Uterus (tissue), 2 donors: ENCODE results near the gene ZAP70.

Experiments
- POLR2A ChIP-seq, 2 donors: fragments of 450-650 bp; IDR thresholded peaks; one replicate each; pipeline ENCODE4 v1.6.1; 2016; ENCODE audit warnings: antibody characterized with exemption in 2 of 2, mild to moderate bottlenecking in 1 of 2, moderate library complexity in 1 of 2
- TF ChIP-seq, protein P1 (sequence below), 4 experiments: fragments of 200-600 bp in 2 of 4; fragments of 450-650 bp in 2 of 4; sonication (generic) in 2 of 4; IDR thresholded peaks; one replicate each; pipeline ENCODE4 v1.5.1; 2016 to 2019; ENCODE audit warnings: antibody characterized with exemption in 4 of 4, mild to moderate bottlenecking in 2 of 4, moderate library complexity in 1 of 4

GRCh38 chr2:97676620-97677019, 36.8 kb upstream of the ZAP70 start:
- TF ChIP-seq, protein P1, sequence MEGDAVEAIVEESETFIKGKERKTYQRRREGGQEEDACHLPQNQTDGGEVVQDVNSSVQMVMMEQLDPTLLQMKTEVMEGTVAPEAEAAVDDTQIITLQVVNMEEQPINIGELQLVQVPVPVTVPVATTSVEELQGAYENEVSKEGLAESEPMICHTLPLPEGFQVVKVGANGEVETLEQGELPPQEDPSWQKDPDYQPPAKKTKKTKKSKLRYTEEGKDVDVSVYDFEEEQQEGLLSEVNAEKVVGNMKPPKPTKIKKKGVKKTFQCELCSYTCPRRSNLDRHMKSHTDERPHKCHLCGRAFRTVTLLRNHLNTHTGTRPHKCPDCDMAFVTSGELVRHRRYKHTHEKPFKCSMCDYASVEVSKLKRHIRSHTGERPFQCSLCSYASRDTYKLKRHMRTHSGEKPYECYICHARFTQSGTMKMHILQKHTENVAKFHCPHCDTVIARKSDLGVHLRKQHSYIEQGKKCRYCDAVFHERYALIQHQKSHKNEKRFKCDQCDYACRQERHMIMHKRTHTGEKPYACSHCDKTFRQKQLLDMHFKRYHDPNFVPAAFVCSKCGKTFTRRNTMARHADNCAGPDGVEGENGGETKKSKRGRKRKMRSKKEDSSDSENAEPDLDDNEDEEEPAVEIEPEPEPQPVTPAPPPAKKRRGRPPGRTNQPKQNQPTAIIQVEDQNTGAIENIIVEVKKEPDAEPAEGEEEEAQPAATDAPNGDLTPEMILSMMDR (IDR thresholded peaks at IDR 0.05) = no peak
- no peak for TF ChIP-seq POLR2A (IDR thresholded peaks at IDR 0.05)
